ENCODE measurements around the gene MED27. TPM values are rescaled to one million over a fixed set of nuclear protein-coding genes. Genes with fewer than 3 reads are reported as not detected.

Gene MED27
- total RNA-seq, 4 donors from 2014 or later: 12.9 to 21.8 (median 20.0) TPM

DNA sequence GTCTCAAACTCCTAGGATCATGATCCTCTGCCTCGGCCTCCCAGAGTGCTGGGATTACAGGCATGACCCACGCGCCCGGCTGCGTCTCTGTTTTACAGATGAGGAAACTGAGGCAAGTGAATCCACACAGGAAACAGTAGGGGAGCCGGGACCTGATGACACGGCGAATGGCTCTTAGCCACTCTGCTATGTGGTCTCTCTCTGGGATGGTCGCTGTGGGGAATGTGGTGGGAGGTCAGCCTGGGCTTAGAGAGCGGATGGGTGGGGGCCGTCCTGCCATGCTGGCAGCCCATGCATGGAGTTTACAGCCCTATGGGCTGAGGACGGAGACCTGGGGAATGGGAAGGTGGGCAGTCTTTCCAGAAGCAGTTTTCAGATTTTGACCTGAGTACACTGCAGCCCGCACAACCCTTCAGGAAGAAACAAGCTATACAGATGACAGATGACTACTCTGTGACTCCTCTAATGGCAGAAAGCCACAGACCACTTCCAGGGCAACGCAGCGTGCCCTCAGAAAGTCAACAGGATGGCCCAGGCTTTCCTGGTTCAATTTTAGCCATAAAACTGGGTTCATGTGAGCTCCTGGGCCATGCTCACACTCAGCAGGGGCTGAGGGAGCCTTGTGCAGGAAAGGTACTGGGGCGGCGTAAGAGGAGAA, 203.7 kb downstream of the MED27 start:
- H3K36me3 ChIP-seq: peaks cover 0 to 57% (median 21%) of the 10 kb centered on the region in 4 donors
- TF ChIP-seq, protein P1, sequence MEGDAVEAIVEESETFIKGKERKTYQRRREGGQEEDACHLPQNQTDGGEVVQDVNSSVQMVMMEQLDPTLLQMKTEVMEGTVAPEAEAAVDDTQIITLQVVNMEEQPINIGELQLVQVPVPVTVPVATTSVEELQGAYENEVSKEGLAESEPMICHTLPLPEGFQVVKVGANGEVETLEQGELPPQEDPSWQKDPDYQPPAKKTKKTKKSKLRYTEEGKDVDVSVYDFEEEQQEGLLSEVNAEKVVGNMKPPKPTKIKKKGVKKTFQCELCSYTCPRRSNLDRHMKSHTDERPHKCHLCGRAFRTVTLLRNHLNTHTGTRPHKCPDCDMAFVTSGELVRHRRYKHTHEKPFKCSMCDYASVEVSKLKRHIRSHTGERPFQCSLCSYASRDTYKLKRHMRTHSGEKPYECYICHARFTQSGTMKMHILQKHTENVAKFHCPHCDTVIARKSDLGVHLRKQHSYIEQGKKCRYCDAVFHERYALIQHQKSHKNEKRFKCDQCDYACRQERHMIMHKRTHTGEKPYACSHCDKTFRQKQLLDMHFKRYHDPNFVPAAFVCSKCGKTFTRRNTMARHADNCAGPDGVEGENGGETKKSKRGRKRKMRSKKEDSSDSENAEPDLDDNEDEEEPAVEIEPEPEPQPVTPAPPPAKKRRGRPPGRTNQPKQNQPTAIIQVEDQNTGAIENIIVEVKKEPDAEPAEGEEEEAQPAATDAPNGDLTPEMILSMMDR (IDR thresholded peaks at IDR 0.05): no peak
- TF ChIP-seq POLR2A (IDR thresholded peaks at IDR 0.05; ENCODE audit: low read depth) (no peak), EP300 (IDR thresholded peaks at IDR 0.05) (no peak), POLR2AphosphoS5 (IDR thresholded peaks at IDR 0.05) (no peak)
- no peaks in the 10 kb centered on the region for H3K4me1 ChIP-seq
- DNase-seq (ENCODE audit: extremely low spot score): no peak
- H3K27ac ChIP-seq (replicated peaks in 1 of 4): no peak overlapping the region
- no peak overlapping the region for H3K4me3 ChIP-seq
- H3K9me3 ChIP-seq: no peaks in the 10 kb centered on the region
- WGBS: 96% methylated on average over 12 of the region's 17 CpGs
- intact Hi-C loops (cut with DNase I): no loop called here
- H3K27me3 ChIP-seq: no peaks in the 10 kb centered on the region

DNA sequence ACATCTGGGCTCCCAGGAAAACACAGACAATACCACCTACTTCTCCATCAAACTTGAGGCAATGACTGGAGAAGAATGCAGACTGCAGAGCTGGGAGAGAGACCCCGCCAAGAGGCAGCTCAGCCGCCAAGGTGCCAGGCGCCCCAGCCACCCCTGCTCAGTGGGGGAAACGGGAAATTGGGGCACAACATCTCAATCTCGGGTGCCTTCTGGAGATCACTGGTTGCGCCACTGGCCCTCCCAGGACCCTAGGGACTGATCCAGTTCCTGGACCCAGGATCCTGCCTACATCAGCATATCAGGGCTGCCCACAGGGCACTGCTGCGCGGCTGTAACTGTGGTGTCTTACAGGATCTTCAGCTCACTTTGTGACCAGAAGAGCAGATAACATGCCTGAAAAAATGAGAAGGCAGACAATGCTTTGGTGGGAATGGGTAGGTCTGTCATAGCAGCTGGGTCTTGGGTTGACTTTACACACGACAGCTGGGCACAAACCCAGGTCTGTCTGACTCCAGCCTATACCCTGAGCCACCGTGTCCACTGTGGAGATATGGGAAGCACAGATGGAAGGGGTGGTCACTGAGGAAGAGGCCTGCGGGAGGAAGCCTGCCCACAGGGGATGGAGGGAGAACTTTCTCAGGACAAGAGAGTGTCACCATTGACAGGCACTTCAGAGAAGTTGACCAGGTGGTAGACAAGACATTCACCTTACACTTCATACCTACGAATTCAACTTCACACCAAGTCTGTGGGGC, 204.6 kb downstream of the MED27 start:
- DNase-seq (ENCODE audit: extremely low spot score): no peak
- TF ChIP-seq, protein P1 (IDR thresholded peaks at IDR 0.05): no peak
- no peak for TF ChIP-seq EP300 (IDR thresholded peaks at IDR 0.05)
- H3K36me3 ChIP-seq: peaks cover 0 to 55% (median 21%) of the 10 kb centered on the region in 4 donors
- H3K27ac ChIP-seq (replicated peaks in 1 of 4): no peak overlapping the region
- 100% methylated on average over 10 of the region's 12 CpGs for WGBS
- no peaks in the 10 kb centered on the region for H3K9me3 ChIP-seq
- H3K27me3 ChIP-seq: no peaks in the 10 kb centered on the region
- H3K4me1 ChIP-seq: no peaks in the 10 kb centered on the region
- no peak overlapping the region for H3K4me3 ChIP-seq
- intact Hi-C loops (cut with DNase I): no loop called here

- Histone ChIP-seq H3K36me3 (peaks cover 0 to 49% (median 21%) of the 10 kb centered on the region in 4 donors), H3K4me1 (no peaks in the 10 kb centered on the region), H3K4me3 (no peak overlapping the region), H3K27ac (replicated peaks in 1 of 4) (no peak overlapping the region), H3K9me3 (no peaks in the 10 kb centered on the region), H3K27me3 (no peaks in the 10 kb centered on the region)
- intact Hi-C loops (cut with DNase I): no loop called here
- DNase-seq (ENCODE audit: extremely low spot score): no peak
- 87% methylated on average over 12 of the region's 12 CpGs for WGBS
- TF ChIP-seq POLR2AphosphoS5 (IDR thresholded peaks at IDR 0.05): no peak
- no peak for TF ChIP-seq EP300 (IDR thresholded peaks at IDR 0.05)
- TF ChIP-seq POLR2A (IDR thresholded peaks at IDR 0.05; ENCODE audit: low read depth): no peak
- TF ChIP-seq, protein P1 (IDR thresholded peaks at IDR 0.05): no peak
Observed at GRCh38 chr9:131874447-131874846, 205.2 kb downstream of the MED27 start.

DNA sequence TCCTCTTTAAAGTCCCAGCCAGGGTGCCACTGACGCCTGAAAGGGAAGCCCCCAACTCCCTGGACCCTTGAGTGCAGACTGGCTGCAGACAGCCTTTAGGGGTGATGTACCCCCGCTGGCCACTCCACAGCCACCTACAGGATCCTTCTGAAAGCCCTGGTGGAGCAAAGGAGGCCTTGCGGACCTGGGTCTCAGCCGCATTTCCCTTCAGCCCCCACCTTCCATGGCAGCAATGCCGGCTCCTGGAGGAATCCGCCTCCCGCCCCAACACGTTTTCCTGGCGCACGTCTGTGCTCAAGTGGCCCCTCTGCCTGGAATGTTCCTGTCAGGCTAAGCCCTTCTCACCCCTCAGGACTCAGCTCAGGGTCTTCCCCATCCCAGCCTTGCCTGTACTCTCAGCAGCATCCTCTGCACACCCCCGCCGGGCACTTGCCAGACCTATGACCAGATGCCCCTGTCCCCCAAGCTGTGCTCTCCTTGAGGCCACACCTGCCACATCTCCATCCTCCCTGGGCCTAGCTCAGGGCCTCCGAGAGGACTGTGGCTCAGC, 205.7 kb downstream of the MED27 start:
- intact Hi-C loops (cut with DNase I): no loop called here
- H3K9me3 ChIP-seq: no peaks in the 10 kb centered on the region
- 88% methylated on average over 13 of the region's 13 CpGs for WGBS
- no peaks in the 10 kb centered on the region for H3K27me3 ChIP-seq
- H3K27ac ChIP-seq (replicated peaks in 1 of 4): no peak overlapping the region
- no peak for DNase-seq (ENCODE audit: extremely low spot score)
- peaks cover 0 to 44% (median 19%) of the 10 kb centered on the region in 4 donors for H3K36me3 ChIP-seq
- no peak overlapping the region for H3K4me3 ChIP-seq
- H3K4me1 ChIP-seq: no peaks in the 10 kb centered on the region
- TF ChIP-seq EP300 (IDR thresholded peaks at IDR 0.05) (no peak), POLR2A (IDR thresholded peaks at IDR 0.05; ENCODE audit: low read depth) (no peak), POLR2AphosphoS5 (IDR thresholded peaks at IDR 0.05) (no peak)
- TF ChIP-seq, protein P1 (IDR thresholded peaks at IDR 0.05): no peak
